NCI-H446 (cell line): ENCODE results near the gene RBMS1.
"Not testable (repeated sequence)": the region's sequence is repeated elsewhere in the genome, so short reads cannot be mapped to it uniquely, and the experiment has no call there.

ENCODE experiments used
- DNase-seq, 2 experiments: peaks; one replicate each; lab custom pipeline; 2025; lab: John Stamatoyannopoulos, UW

The RBMS1 gene

DNA sequence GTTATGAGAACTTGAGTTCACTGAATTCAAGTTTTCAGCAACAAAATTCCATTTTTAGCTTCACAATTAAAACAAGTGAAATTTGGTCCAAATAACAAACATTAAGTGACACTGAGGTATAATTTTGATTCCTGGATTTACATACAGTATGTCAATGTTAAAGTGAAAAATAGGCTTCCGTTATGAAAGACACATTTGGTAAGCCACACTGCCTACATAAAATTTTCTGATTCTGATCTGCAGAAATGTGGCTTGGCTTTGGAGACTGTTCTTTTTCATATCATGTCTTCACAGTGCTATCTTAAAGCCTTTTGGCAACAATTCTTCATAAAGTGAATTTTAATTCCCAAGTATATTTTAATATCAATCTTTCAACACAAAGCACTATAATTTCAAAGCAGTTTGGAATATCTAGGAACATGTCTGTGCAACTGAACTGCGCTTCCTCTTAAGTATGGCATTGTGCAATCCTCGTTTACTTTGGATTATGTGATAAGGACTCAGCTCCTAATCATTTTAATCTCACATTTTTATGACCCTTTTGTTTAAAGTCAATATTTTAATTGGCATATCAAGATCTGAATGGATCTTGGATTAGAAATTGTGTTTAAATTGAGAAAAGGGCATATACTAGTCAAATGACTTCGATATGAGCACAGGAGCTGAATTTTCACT is 60.0 kb downstream of the RBMS1 start:
- no peak for DNase-seq

DNA sequence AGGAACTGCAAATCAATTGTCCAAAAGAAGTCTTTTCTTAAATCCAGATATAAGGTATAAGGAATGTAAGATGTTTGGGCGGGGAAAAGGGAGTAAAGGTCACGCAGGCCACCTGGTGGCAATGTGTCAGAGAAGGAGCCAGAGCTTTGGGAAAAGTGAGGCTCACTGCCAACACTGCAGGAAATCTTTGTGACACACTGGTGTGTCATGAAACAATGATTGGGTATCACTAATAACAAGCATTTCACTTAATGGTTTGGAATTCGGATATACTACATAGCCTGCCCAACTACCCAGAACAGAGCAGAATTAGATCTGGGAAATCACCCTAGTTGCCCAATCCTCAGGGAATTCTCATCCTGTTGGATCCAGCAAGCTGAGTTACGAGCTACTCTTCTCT is 61.0 kb downstream of the RBMS1 start:
- DNase-seq, result no peak

DNA sequence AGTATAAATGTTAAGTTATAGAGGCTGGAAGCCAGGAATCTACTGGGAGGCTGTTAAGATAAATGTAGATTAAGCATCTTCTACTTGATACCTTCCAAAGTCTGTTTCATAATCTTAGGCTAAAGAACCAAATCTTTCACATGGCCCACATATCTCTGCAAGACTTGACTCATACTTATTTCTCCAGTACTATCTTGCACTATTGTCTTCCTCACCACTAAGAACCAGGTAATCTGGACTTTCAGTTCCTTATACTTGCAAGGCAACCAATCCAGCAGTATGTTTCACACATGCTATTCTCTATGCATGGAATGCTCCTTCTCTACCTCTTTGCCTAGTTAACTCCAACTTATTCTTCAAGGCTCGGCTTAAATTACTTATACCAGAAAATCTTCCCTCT is 62.2 kb downstream of the RBMS1 start:
- DNase-seq, result no peak

DNA sequence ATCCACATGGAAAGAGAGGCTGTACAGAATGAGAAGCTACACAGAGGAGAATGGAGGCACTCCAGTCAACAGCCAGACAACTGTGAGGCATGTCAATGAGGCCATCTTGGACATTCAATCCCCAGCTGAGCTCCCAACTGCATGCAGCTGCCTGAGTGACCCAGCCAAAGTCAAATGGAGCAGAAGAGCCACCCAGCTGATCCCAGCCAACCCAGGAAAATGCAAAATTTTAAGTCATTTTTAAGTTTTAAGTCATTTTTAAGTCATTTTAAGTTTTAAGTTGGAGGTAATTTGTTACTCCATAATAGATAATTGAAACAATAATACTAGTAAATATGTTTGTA is 63.6 kb downstream of the RBMS1 start:
- no peak for DNase-seq

DNA sequence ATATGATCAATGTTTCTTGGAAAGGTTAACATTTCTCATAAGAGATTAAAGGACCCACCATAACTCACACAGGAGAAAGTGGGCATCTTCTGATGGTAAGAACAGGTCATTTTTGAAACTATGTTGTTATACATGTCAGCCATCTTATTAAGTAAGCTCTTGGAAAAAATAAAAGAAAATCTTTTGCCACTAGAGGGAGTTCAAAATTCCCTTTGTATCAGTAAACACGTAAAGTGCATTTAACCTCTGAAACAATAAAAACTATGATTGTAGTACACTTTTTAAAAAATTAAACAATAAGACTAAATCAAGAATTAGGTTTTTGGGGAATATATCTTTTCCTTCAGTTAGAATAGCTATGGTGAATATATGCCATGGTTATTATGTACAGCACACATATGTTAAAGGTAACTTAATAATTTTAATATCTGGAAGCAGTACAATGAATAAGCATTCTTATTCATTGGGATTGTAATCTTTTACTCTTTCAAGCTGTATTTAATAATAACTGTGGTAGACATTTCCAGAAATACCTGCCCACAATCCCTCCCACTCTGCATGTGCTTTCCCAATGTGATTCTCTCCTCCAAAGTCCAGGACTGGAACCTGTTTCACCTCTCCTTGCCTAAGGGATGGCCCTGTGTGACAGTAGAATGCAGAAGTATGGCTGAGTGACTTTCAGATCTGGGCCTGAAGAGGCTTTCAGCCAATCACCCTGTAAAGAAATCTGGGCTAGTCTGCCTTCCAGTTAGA is 64.2 kb downstream of the RBMS1 start:
- peak in 1 of 2 experiments; percentile 67 for DNase-seq

DNA sequence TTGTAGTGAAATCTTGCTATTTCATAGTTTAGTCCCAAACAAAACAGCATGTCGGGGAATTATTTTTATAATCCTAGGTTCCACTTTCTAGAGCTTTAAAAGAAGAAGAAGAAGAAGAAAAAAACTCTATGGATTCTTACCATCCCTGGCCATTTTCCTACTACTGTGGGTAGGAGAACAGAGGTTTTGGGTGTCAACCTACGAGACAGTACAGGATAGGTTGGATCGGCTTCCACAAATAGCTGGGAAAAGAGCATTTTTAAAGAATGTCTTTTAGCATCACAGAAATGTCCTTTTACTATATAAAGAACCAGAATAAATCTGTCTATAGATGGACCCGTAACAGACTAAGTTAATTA is 65.2 kb downstream of the RBMS1 start:
- DNase-seq, result no peak

DNA sequence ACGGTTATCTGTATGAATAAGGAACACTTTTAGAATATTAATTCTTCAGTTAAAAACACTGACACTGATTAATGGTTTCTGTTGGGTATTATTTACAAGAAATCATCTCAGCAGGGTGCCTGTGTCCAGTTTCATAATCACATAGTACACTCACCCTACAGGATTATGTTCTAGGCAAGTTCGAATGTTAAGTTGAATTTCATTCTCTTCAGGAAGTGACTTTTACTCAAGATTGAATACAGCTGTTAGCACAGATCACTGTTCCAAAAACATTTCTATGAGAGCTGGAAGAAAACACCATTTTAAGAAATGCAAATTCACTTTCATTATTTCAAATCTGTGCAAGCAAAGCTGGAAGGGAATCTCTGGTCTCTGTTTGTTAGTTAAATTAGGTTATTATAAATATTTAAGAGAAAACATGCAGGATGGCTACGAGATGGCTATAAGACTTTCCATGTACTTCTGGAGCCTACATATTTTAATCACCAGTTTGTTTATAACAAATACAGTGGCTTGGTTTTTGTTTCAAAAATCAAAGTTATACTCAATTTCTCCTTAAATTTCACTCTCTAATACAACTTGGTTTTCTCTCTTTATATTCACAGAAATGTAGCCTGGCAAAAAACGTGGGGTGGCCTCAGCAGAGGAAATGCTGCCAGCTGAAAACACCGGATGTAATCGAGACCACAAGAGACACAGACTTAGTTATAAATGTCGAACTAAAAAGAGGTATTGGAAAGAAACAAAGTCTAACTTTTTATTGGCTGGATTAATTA is 65.8 kb downstream of the RBMS1 start:
- no peak for DNase-seq

DNA sequence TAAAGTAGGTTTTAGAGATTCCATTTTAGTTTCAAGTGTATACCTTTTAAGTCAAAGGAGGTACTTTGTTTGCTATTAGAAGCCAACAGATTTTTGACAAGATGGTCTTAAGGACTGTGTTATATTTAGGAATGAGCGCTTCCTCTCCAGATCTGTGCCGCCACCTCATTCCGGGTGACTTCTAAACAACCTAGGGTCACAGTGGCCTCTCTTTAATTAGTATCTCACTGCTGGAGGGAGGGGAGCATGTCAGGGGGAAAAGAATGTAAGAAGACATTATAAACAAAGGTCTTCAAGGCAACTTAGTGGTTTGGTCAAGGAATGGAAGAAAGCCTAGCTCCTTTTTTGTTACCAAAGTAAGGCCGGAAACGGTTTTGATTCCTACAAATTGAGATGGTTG is 67.0 kb downstream of the RBMS1 start:
- no peak for DNase-seq

DNA sequence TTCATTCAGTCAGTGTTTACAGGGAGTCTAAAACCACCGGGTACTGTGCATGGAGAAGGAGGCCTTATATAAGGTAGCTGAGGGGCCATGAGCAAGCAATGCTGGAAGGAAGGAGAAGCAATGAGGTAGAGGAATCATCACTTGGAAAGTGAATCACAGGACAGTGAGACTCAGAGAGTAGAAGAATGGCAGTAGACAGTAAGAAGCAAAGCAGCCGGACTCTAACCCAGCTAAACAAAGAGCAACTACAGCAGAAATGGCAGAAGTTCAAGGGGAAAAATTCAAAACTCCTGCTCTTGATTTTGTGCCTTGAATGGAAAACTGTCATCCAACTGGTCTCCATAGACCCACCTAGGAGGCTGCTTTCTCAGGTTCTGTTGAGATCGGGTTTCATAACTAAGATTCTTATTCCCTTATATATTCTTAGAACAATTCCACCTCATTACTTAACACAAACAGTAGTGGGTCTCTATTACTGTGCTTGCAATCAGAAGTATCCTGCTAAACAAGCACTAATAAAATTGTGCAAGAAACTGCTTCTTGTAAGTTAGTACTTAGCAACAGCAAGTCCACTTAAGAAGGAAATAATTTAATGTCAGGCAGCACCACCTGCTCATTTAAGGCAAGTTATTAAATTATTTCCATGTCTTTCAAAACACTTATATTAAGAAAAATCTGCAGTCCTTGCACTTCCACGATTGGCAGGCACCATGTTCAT is 68.0 kb downstream of the RBMS1 start:
- no peak for DNase-seq

DNA sequence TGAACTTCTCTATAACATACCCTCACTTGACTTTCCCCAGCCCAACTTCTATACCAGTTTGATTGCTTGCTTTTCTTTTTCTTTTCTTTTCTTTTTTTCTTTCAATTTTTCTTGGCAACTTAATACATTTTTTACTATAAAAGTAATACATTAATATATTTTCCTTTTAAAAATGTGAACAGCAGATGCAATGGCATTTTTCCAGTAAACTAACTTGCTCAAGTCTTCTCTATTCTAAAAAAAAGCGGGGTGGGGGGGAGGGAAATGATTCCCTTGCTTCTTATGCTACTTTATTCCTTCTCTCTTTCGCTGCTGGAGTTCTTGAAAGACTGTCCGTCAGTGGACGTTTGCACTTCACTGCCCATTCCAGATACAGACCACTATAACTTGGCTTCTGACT is 70.5 kb downstream of the RBMS1 start:
- DNase-seq, result no peak

DNA sequence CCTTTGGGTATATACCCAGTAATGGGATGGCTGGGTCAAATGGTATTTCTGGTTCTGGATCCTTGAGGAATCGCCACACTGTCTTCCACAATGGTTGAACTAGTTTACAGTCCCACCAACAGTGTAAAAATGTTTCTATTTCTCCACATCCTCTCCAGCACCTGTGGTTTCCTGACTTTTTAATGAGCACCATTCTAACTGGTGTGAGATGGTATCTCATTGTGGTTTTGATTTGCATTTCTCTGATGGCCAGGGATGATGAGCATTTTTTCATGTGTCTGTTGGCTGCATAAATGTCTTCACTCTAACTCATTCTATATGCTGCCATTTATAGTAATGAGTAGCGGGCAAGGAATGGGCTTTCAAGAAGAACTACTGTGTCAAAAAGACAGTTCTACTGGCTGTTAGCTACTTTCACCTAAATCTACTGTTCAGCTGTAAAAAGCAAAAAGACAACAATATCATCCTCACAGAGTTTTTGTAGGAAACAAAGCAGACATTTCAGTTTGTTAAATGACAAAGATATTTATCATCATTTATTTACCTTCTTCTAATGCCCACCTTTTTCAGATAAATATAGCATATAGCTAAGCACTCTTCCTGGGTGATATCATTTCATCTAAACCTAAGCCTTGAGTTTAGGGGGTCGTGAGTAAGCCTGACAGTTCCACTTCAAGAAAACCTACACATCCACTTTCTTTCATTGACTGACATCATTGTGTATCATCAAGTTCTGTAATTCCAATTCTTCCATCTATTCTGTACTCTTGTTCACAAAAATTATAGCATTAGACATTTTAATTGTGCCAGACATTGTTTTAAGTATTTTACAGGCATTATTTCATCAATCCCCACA is 71.7 kb downstream of the RBMS1 start:
- not testable (repeated sequence) for DNase-seq

DNA sequence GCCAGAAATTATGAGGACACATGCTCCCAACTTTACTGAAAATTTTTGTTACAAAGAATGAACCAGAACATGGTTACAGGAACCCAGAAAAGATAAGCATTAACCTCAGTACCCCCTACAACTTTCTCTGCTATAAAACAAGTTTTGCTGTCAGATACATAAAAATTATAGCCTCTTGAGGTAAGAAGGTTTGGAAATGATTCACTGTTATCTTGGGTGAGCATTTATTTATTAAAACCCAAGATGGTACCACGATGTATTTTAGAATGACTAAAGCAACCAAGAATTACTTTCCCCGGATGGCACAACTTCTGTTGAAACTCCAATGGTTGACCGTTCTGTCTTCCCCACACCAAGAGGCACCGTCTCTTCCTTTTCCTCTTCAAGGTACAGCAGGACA is 72.9 kb downstream of the RBMS1 start:
- no peak for DNase-seq

DNA sequence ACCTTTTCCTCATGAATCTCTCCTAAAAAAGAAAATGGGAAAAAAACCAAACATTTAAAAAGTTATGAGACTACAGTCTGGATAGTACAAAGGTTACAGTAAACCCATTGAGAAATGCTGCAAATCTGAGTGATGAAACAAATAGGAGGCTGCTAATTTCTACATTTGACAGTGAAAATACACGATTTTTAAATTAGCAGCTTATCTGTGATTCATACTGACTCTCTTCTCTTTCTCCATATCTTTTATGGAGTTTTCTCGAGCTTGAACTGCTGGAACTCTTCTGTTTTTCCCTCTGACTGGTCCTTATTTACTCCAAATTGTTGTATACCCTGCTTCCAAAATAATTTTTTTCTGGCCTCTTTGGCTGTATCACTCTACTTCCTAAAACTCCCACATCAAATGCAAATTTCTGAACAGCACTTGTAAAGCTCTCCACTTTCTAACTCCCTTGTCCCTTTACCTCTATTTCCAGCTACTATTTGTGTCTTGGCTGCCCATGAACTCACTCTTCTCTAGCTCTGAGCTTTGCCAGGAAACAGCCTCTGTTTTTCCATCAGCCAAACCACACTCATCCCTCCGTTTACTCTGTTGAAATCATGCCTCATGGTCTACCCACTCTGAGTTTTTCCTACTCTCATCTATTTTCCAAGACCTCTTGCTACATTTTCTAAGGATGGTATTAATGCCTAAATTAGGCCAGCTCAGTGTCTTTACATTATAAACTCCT is 73.7 kb downstream of the RBMS1 start:
- no peak for DNase-seq

DNA sequence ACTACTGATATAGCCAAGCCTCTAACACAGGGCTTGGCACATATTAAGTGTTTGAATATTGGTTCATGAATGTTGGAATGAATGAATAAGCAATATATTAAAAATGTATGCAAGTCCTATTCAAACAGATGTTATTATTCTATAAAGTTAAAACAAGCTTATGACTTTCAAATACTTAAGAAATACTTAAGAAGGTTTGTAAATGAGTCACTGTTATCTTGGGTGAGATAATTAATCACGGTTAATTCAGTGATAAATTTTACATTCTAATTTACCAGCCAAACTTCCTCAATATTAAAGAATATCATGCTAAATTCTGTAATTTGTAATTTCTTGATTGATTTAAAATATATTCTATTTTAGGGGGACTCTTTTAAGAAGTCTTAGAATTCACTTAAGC is 74.8 kb downstream of the RBMS1 start:
- DNase-seq, result no peak

DNA sequence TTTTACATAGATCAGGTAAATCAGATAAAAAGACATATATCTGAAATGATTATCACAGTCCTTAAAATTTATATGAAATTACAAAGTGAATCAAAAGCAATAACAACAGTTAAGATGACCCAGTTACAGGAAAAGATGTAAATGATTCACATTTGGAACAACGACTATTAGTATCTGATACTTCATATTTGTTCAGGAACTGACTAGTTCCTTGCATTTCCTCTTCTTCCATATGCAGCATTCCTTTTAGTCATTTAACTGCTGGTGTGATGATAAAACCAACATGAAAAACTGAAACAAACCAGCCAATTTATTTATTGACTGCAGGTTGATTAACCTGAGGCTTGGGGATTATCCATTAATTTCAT is 75.2 kb downstream of the RBMS1 start:
- DNase-seq, result no peak

DNA sequence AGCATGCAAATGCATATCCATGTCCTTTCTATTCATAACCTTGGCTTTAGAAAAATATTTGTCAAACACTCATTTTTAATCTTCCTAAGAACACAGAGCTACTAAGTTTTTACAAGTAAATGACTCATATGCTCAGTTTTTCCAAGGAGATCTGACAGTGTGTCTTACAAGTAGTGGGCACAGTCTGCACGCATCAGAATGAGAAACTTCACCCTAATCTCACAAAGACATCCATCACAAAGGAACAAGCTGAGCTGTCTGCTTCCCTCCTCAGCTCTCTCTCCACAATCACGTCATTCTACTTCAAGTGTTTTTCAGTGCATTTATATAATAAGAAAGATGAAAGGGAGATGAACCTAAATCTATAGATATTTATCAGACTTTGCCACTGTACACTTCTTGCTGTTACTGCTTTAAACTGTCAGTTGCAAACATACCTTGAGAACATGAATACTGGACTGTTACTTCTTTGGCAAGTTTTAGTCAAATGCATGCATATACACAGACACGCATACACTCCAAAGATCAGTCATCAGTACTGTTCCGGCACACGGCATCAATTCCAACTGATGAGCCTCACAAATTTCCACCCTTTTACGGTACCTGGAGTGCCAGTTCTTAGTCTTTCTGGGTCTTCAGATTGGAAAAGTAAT is 75.7 kb downstream of the RBMS1 start:
- no peak for DNase-seq

DNA sequence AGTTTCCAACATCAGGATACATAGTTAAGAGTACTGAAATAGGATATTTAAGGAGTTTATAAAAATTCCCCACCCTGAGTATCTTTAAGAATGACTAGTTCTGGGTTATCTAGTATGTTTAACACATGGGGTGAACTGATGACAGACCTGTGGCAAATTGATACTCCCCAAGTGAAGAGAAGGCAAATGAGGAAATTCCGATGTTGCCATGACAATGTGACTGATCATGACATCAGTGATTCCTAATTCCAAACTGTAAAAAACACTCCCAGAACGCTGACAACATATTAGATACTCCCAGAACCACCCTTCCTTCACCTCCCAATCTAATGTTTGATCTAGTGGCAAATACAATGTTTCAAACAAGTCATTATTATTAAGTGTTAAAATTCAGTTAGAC is 77.6 kb downstream of the RBMS1 start:
- DNase-seq, result no peak

DNA sequence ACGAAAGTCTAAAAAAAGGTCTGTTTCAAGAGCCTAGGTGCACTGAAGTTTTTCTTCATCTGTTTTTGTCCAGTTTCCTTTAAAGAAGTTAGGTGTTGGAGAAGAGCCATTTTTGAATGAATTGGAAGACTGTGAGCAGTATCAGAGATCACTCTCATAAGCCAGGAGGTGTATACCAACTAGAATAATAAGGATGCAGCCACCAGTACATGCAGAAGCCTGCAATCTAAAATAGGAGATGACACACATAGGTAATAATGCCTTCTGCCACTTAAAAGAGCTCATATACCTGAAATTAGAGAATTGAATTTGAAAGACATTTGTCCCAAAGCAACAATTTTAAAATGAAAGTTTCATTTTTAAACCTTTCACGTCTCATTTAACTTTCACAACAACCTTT is 81.7 kb downstream of the RBMS1 start:
- DNase-seq, result no peak

DNA sequence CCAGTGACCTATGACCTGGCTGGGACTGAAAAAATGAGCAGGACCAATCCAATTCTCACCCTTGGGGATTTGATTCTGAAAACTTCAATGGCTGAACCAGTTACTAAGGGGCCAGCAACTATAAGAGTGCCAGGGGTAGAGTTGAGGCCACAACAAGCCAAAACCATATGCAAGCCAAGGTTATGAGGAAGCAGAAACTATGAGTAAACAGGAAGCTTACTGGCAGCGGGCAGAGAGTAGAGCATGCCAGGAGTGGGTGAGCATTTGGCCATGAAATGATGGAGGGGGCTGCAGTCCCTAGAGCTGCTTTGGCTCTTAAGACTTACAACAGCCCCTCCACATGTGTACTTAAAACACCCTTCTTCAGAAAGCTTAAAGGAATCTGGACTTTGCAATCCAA is 82.4 kb downstream of the RBMS1 start:
- DNase-seq, result peak in 1 of 2 experiments; percentile 26

DNA sequence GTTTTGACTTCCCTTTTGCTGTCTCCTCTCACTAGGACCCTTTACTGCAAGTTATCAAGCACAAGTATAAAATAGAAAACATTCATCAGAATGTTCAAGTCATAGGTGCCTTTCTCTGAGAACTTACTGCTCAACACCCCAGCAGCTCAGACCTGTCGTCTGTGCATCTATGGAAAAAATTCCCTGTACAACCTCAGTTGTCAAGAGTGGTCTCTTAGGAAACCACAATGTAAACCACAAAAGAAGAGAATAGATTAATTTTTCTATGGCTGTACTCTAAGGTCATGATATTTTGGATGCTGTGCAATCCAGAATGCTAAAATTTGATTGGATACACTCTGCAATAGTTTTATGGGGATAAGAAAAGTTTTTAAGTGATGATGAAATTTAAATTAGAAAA is 84.1 kb downstream of the RBMS1 start:
- no peak for DNase-seq

DNA sequence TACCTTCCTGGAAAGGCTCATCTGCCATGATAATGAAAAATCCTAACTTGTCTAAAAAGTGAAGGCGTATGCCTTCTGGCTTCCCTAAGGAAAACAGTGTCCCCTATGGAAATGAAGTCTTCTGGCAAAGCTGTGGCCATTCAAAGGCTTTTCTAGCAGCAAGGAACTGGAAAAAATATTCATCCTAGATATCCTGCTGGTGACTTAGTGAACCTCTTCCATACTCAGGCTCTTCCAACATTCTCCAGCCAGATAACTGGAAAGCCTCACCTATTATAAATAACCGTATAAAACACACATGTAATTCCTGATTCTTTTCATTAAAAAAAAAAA is 84.7 kb downstream of the RBMS1 start:
- no peak for DNase-seq
